DMS 273 (cell line): ENCODE measurements around the gene MTRFR.
"Not testable (repeated sequence)": the region's sequence is repeated elsewhere in the genome, so short reads cannot be mapped to it uniquely, and the experiment has no call there.

ENCODE experiments used
- DNase-seq: peaks from one replicate; lab custom pipeline; 2025; ENCODE audit not compliant: unreplicated experiment; lab: John Stamatoyannopoulos, UW

The MTRFR gene

GRCh38 chr12:123248996-123249741 is 15.9 kb downstream of the MTRFR start:
- DNase-seq, result not testable (repeated sequence)

GRCh38 chr12:123250471-123251383 is 17.5 kb downstream of the MTRFR start:
- DNase-seq, result peak; percentile 94

GRCh38 chr12:123251403-123252076 is 18.3 kb downstream of the MTRFR start:
- peak; percentile 57 for DNase-seq

GRCh38 chr12:123252365-123252764 is 19.1 kb downstream of the MTRFR start:
- peak; percentile 90 for DNase-seq

- peak; percentile 73 for DNase-seq
Measured at GRCh38 chr12:123253641-123254459, 20.6 kb downstream of the MTRFR start.

GRCh38 chr12:123254853-123255446 is 21.7 kb downstream of the MTRFR start:
- no peak for DNase-seq

GRCh38 chr12:123258593-123258992 is 25.4 kb downstream of the MTRFR start:
- no peak for DNase-seq

- DNase-seq, result no peak
Measured at GRCh38 chr12:123260081-123260480, 26.8 kb downstream of the MTRFR start.

- no peak for DNase-seq
Measured at GRCh38 chr12:123261196-123261595, 28.0 kb downstream of the MTRFR start.

GRCh38 chr12:123263196-123263817 is 30.1 kb downstream of the MTRFR start:
- peak; percentile 19 for DNase-seq

GRCh38 chr12:123264642-123265041 is 31.4 kb downstream of the MTRFR start:
- no peak for DNase-seq

- DNase-seq, result no peak
Measured at GRCh38 chr12:123265851-123266678, 32.8 kb downstream of the MTRFR start.

- no peak for DNase-seq
Measured at GRCh38 chr12:123266679-123267277, 33.5 kb downstream of the MTRFR start.

GRCh38 chr12:123267335-123267920 is 34.2 kb downstream of the MTRFR start:
- no peak for DNase-seq

GRCh38 chr12:123267991-123268843 is 35.0 kb downstream of the MTRFR start:
- peak; percentile 94 for DNase-seq

GRCh38 chr12:123268850-123269249 is 35.6 kb downstream of the MTRFR start:
- DNase-seq, result no peak

- DNase-seq, result peak; percentile 67
Measured at GRCh38 chr12:123269395-123269892, 36.2 kb downstream of the MTRFR start.
